HG03378 (cell line): ENCODE measurements around the gene LTF.
A peak's percentile ranks its signal among the peaks of the same experiment; 100 is the strongest.
"Not testable (repeated sequence)": the region's sequence is repeated elsewhere in the genome, so short reads cannot be mapped to it uniquely, and the experiment has no call there.

Experiments used
- ATAC-seq: cut with Tn5 transposase; IDR thresholded peaks from one replicate; pipeline ENCODE4 v1.9.1; 2021; ENCODE audit warnings: mild to moderate bottlenecking, moderate library complexity; ENCODE audit not compliant: unreplicated experiment

LTF gene

GRCh38 chr3:46447228-46447985 is 17.3 kb downstream of the LTF start:
- ATAC-seq: no peak

- ATAC-seq: no peak
Observed at GRCh38 chr3:46442576-46443530, 21.9 kb downstream of the LTF start.

GRCh38 chr3:46440531-46441294 is 24.0 kb downstream of the LTF start:
- peak; percentile 67 for ATAC-seq

DNA sequence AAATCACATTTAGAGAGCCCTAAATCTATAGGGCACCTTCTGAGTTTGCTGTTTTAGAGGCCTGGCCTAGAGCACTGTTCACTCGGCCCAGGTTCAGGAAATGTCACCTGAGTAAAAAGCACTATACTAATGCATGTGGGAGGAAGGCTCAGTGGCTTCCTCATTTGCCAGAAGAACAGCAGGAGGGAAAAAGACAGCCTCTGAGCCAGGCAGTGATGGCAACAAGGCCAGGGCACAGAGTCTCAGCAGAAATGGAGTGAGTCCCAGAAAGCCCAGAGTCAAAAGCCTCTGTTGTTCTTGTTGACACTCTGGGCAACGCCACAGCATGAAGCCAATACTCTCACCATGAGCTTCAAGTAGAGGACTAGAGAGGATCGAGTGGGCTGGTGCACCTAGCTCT is 25.9 kb downstream of the LTF start:
- ATAC-seq: no peak

DNA sequence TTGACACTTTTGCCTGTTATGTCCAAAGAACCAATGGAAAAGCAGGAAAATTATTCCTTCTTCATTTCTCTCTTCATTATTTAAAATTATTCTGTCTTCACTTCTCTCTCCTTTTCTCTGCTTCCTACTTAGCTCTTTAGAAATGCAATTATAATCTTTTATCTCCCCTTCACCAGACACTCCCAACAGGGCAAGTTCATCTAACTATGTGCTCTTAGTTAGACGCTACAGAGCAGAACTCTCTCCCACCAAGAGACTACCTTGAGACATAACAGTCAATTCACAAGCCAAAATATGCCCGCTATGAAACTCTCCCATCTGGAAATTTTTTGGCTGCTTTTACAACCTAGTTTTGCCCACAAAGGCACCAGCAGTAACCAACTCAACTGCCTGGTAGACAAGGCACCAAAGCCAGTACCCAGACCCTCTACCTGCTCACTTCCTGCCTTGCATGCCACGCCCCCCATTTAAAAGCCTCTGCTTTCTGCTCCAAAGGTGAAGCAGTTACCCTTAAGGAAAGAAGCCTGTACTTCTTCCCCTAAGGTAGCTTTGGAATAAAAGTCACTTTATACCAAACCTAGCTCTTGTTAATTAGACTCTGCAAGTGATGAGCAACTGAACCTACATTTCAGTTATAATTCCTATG is 29.5 kb downstream of the LTF start:
- ATAC-seq: no peak

GRCh38 chr3:46433841-46434240 is 30.9 kb downstream of the LTF start:
- no peak for ATAC-seq

GRCh38 chr3:46433118-46433517 is 31.6 kb downstream of the LTF start:
- not testable (repeated sequence) for ATAC-seq

DNA sequence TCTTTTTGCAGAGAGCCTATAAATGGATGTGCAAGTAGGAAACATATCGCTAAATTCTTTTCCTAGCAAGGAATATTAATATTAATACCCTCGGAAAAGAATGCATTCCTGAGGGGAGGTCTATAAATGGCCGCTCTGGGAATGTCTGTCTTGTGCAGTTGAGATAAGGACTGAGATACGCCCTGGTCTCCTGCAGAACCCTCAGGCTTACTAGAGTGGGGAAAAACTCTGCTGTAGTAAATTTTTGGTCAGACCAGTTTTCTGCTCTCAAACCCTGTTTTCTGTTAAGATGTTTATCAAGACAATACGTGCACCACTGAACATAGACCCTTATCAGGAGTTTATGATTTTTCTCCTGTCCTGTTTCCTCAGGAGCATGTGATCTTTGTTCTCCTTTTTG is 32.8 kb downstream of the LTF start:
- not testable (repeated sequence) for ATAC-seq

GRCh38 chr3:46430879-46431278 is 33.8 kb downstream of the LTF start:
- ATAC-seq: not testable (repeated sequence)

GRCh38 chr3:46429671-46430070 is 35.0 kb downstream of the LTF start:
- ATAC-seq: no peak

DNA sequence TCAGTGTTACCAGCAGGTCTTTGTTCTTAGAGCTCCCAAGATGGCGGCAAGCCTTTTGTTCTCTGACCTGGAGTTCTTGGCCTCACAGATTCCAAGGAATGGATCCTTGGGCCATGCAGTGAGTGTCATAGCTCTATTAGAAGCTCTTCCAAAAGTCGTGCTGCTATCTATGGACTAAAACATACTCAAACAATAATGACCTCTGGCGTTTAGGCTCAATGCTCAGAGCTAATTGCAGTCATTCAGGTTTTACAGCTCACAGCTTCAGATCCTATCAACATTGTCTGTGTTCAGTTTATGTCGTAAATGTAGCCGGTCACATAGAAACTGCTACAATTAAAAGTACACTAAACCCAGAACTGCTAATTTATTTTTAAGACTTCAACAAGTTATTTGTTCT is 35.5 kb downstream of the LTF start:
- ATAC-seq: no peak

GRCh38 chr3:46427916-46428833 is 36.5 kb downstream of the LTF start:
- ATAC-seq: no peak

- not testable (repeated sequence) for ATAC-seq
Observed at GRCh38 chr3:46427404-46427803, 37.3 kb downstream of the LTF start.

GRCh38 chr3:46426476-46426875 is 38.2 kb downstream of the LTF start:
- ATAC-seq: not testable (repeated sequence)

DNA sequence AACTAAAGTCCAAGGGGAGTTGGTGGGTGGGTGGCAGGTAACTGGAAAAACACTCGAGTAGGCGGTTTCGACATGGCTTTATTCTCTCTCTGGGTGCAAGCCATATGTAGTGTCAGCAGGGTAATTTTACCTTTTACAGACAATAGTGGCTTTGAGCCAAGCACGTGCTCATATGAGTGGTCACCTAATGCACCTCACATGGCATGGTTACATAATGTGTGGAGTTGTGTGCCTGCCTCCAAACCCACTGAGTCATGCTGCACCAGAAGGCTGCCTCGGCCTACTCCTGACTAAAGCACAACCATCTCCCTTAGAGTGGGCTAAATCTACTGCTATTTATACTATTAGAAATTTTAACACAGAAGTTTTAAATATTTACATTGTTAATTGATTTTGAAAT is 41.1 kb downstream of the LTF start:
- ATAC-seq: no peak

- no peak for ATAC-seq
Observed at GRCh38 chr3:46422617-46423016, 42.1 kb downstream of the LTF start.

DNA sequence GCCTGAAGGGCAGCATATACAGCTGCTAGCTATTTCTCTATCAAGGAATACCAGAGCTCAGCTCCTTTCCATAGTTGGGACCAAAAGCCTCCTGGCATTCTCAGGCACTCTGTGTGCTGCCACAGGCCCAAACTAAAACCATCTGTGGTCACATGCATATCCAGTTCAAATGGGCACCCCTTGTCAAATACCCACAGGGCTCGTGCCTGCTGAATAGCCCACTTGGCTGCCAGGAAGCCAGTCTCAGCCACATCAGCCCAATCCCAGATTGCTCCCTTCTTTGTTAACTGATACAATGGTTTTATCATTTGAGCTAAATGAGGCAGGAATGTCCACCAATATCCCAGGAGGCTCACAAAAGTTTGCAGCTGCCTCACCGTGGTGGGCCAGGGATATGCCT is 43.8 kb downstream of the LTF start:
- ATAC-seq: no peak

DNA sequence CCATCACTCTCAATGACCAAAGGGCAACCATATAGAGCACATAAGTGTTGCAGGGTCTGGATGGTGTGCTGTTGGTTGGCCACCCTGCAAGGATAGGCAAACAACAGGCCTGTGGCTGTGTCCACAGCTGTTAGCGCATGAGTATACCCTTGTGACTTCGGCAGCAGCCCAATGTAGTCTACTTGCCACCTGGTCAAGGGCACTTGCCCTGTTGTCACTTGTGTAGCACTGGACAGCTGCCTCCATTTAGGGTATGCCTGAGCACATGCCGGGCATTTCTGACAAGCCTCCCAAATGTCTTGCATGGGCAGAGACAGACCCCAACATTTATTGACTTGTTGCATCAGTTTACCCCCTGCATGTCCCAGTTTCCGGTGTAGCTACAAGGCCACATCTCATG is 44.9 kb downstream of the LTF start:
- no peak for ATAC-seq

DNA sequence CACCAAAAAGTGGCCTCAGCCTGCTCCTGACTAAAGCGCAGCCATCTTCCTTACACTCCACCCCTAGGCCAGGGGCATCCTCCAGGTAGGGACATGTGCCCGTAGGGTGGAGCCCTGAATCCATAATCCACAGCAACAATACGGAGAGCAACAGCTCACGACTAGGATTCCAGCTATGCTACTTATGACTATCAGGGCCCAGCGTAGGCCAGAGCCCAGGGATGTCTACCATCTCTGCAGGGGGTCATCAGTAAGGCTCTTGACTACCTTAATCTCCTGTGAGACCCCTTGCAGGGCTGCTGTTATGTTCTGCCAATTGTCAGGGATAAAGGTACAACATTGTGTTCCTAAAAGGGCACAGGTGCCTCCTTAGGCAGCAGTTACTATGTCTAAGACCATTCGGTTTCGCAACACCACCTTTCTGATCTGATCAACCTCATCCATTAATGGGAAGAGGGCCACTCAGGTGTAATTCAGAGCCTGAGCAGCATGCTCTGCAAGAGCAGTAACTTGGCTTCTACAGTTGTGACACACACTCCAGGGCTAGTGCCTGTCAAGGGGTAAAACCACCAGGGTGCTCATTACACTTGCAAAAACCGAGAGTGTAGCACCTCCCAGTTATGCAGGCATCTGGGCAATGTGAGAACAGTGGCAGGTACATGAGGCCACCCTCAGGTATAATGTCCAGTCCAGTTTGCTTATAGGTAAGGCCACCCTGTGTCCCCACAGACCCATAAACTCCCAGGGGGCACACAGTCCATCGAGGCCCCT is 46.7 kb downstream of the LTF start:
- ATAC-seq: no peak
